Adrenal gland (tissue), 12 donors: ENCODE results near the gene MED25. TPM values are rescaled to one million over a fixed set of nuclear protein-coding genes. Genes with fewer than 3 reads are reported as not detected.

ENCODE experiments used
- DNase-seq, 7 donors: peaks; one replicate each; pipeline ENCODE4 v3.0.0-alpha.2; 2019 to 2020
- H3K27ac ChIP-seq, 5 donors: fragments of 200-600 bp; sonication (generic) in 4 of 5; 1 replicate in 3 of 5; 2 replicates in 2 of 5; pipeline versions ENCODE4 v1.5.1 to v1.8.0; 2016 to 2020; ENCODE audit warnings: mild to moderate bottlenecking in 1 of 5
- H3K27me3 ChIP-seq: fragments of 200-600 bp; 2 replicates; pipeline ENCODE4 v1.8.0; 2021
- H3K36me3 ChIP-seq, 2 donors: fragments of 200-600 bp; replicated peaks in 1 of 2; 1 replicate in 1 of 2; 2 replicates in 1 of 2; pipeline versions ENCODE4 v1.5.1 to v1.8.0; 2018 to 2022
- H3K4me1 ChIP-seq, 2 donors: fragments of 200-600 bp; replicated peaks in 1 of 2; 1 replicate in 1 of 2; 2 replicates in 1 of 2; pipeline versions ENCODE4 v1.5.1 to v1.8.0; 2018 to 2021
- H3K4me3 ChIP-seq, 4 donors: fragments of 200-600 bp; sonication (generic) in 3 of 4; one replicate each; pipeline ENCODE4 v1.5.1; 2016 to 2018
- H3K9me3 ChIP-seq, 3 donors: fragments of 200-600 bp; sonication (generic) in 1 of 3; replicated peaks in 1 of 3; 1 replicate in 2 of 3; 2 replicates in 1 of 3; pipeline versions ENCODE4 v1.5.1 to v1.8.0; 2016 to 2021
- CTCF ChIP-seq, 6 experiments: fragments of 450-650 bp in 4 of 6; fragments of 200-600 bp in 2 of 6; sonication (generic) in 1 of 6; IDR thresholded peaks; 1 replicate in 5 of 6; 2 replicates in 1 of 6; pipeline versions ENCODE4 v1.5.1 to v1.8.0; 2016 to 2021; ENCODE audit warnings: antibody characterized with exemption in 6 of 6, mild to moderate bottlenecking in 2 of 6, moderate library complexity in 1 of 6
- POLR2A ChIP-seq, 2 donors: fragments of 450-650 bp; IDR thresholded peaks; one replicate each; pipeline ENCODE4 v1.6.1; 2017; ENCODE audit warnings: antibody characterized with exemption in 2 of 2, mild to moderate bottlenecking in 2 of 2, moderate library complexity in 1 of 2
- WGBS, 4 donors: extraction: QIAGEN DNeasy Blood & Tissue Kit in 2 of 4; methylation state at CpG; one replicate each; pipeline versions ENCODE4 v1.1.5 to v1.1.7; 2013 to 2017; 5-methylcytosine and 5-hydroxymethylcytosine counted together
- intact Hi-C, 2 donors: fragments of 100-400 bp; cut with DNase I; formaldehyde crosslinking; loops; one replicate each; pipeline versions ENCODE4 v1.14.1 to v1.15.0; 2022 to 2023
- microRNA-seq, 3 donors: library from miRNA; unstranded; fragments of <30 nt; microRNA quantifications; one replicate each; pipeline ENCODE4, GENCODE V29; 2017 to 2020
- polyA plus RNA-seq, 3 donors: library from polyadenylated mRNA; stranded (reverse); fragments of 200-250 nt in 2 of 3; fragments of 350-450 nt in 1 of 3; fragmentation: Illumina TruSeq in 1 of 3; extraction: RNeasy Lipid Tissue Mini Kit (QIAGEN cat#74804) in 1 of 3; gene quantifications; one replicate each; pipeline ENCODE4 v1.2.3, GENCODE V29; 2013 to 2014
- small RNA-seq, 2 donors: library from RNA; depleted of rRNA; stranded (forward); fragments of <200 nt; gene quantifications; one replicate each; pipeline ENCODE3, GENCODE V24; 2016
- total RNA-seq, 9 donors: library from RNA; depleted of rRNA in 4 of 9; stranded (reverse); fragments of >200 nt in 4 of 9; fragments of 120-200 nt in 1 of 9; fragmentation: NEBNext Ultra II Directional in 1 of 9; extraction: Animal tissue kit (Norgen Biotek cat#: 25700) in 1 of 9; gene quantifications; one replicate each; pipeline versions ENCODE4 v1.1.0 to v1.2.4, GENCODE V29; 2013 to 2023
- donor health status: healthy with polysubstance abuse.
- donor health status: Bipolar disorder and iron deficiency.
- donor health status: DM: yes; HTN: yes; CAD: no.
- donor health status: DM: no; HTN: no; CAD: no.
- donor health status: DM: no; HTN: no; CAD: no.
- donor health status: DM: yes; HTN: yes; CAD: no.

Gene MED25
- total and polyA plus RNA-seq, 12 donors: 36.2 to 457 (median 107) TPM

GRCh38 chr19:49884109-49884508, 66.0 kb downstream of the MED25 start:
- H3K4me1 ChIP-seq: no peaks in the 10 kb centered on the region
- DNase-seq: peak in 2 of 7 donors; percentile 8 to 53
- intact Hi-C loops: no loop called here
- 92 to 100% (median 95%) methylated on average over 2 to 18 of the region's 18 CpGs for WGBS, 4 donors
- H3K27ac ChIP-seq: no peak overlapping the region
- H3K9me3 ChIP-seq: no peaks in the 10 kb centered on the region
- peaks cover 0 to 75% of the 10 kb centered on the region in 2 donors for H3K36me3 ChIP-seq
- no peaks in the 10 kb centered on the region for H3K27me3 ChIP-seq
- no peak for TF ChIP-seq POLR2A (IDR thresholded peaks at IDR 0.05)
- no peak for TF ChIP-seq CTCF (IDR thresholded peaks at IDR 0.05)
- H3K4me3 ChIP-seq: no peak overlapping the region

- no peaks in the 10 kb centered on the region for H3K9me3 ChIP-seq
- H3K27ac ChIP-seq: no peak overlapping the region
- WGBS, 4 donors: 91 to 96% (median 95%) methylated on average over 2 to 3 of the region's 3 CpGs
- no peak for DNase-seq
- intact Hi-C loops: no loop called here
- H3K27me3 ChIP-seq: no peaks in the 10 kb centered on the region
- peaks cover 0 to under 1% of the 10 kb centered on the region in 2 donors for H3K4me1 ChIP-seq
- no peak for TF ChIP-seq POLR2A (IDR thresholded peaks at IDR 0.05)
- TF ChIP-seq CTCF (IDR thresholded peaks at IDR 0.05): no peak
- H3K36me3 ChIP-seq: peaks cover 0 to 68% of the 10 kb centered on the region in 2 donors
- H3K4me3 ChIP-seq: no peak overlapping the region
Observed at GRCh38 chr19:49884760-49885159, 66.7 kb downstream of the MED25 start.

Small RNA genes within 50 kb of the gene (microRNA-seq; reads per million reads assigned to microRNA genes)
- gene MIR4749 (1.8 to 8.5 (median 5.7) reads per million in 3 donors), gene MIR6799 (0.45 to 2.3 (median 2.0) reads per million in 3 donors), gene MIR6800 (0.38 to 1.4 (median 0.89) reads per million in 3 donors)

Small RNA genes within 50 kb of the gene (small RNA-seq; reads per million reads assigned to genes)
- 0 to 0.08 reads per million in 2 donors for gene MIR4749
- 0 reads per million in 2 donors for gene MIR6799

Other genes with a start within 250 kb of the MED25 start
- gene NOSIP, start 237.7 kb upstream of the MED25 start, total RNA-seq: 10 to 100 TPM; 53.3 to 98.2 (median 63.8) TPM
- gene NOSIP, start 237.7 kb upstream of the MED25 start, polyA plus RNA-seq: 100 to 1,000 TPM in 2 of 3 donors, 10 to 100 TPM in 1; 35.0 to 159 (median 145) TPM
- 1 to 10 TPM in 2 of 9 donors, under 1 TPM in 5, not detected in 2; 0.28 to 1.2 (median 0.87) TPM for gene PRRG2, start 237.0 kb upstream of the MED25 start, total RNA-seq
- 1 to 10 TPM in 1 of 3 donors, under 1 TPM in 2; 0.33 to 1.2 (median 0.71) TPM for gene PRRG2, start 237.0 kb upstream of the MED25 start, polyA plus RNA-seq
- gene PRR12, start 227.1 kb upstream of the MED25 start, total RNA-seq: 10 to 100 TPM in 8 of 9 donors, 1 to 10 TPM in 1; 2.9 to 39.3 (median 17.6) TPM
- gene PRR12, start 227.1 kb upstream of the MED25 start, polyA plus RNA-seq: 10 to 100 TPM in 1 of 3 donors, 1 to 10 TPM in 2; 4.2 to 49.8 (median 9.5) TPM
- gene RRAS, start 178.1 kb upstream of the MED25 start, total RNA-seq: 10 to 100 TPM in 8 of 9 donors, 1 to 10 TPM in 1; 6.8 to 77.9 (median 37.4) TPM
- gene RRAS, start 178.1 kb upstream of the MED25 start, polyA plus RNA-seq: 100 to 1,000 TPM in 2 of 3 donors, 10 to 100 TPM in 1; 21.9 to 180 (median 167) TPM
- gene SCAF1, start 176.1 kb upstream of the MED25 start, total RNA-seq: 10 to 100 TPM in 8 of 9 donors, 1 to 10 TPM in 1; 4.2 to 81.3 (median 45.8) TPM
- gene SCAF1, start 176.1 kb upstream of the MED25 start, polyA plus RNA-seq: 10 to 100 TPM in 2 of 3 donors, 1 to 10 TPM in 1; 7.9 to 67.7 (median 27.1) TPM
- gene IRF3, start 152.4 kb upstream of the MED25 start, total RNA-seq: 100 to 1,000 TPM in 2 of 9 donors, 10 to 100 TPM in 7; 33.7 to 108 (median 64.1) TPM
- 100 to 1,000 TPM in 2 of 3 donors, 10 to 100 TPM in 1; 23.2 to 328 (median 159) TPM for gene IRF3, start 152.4 kb upstream of the MED25 start, polyA plus RNA-seq
- gene BCL2L12, start 152.4 kb upstream of the MED25 start, total RNA-seq: 10 to 100 TPM in 4 of 9 donors, 1 to 10 TPM in 5; 3.3 to 16.3 (median 9.7) TPM
- 10 to 100 TPM in 2 of 3 donors, 1 to 10 TPM in 1; 3.5 to 15.4 (median 13.9) TPM for gene BCL2L12, start 152.4 kb upstream of the MED25 start, polyA plus RNA-seq
- 100 to 1,000 TPM in 8 of 9 donors, 10 to 100 TPM in 1; 80.4 to 262 (median 160) TPM for gene PRMT1, start 141.0 kb upstream of the MED25 start, total RNA-seq
- 100 to 1,000 TPM; 158 to 198 (median 179) TPM for gene PRMT1, start 141.0 kb upstream of the MED25 start, polyA plus RNA-seq
- 1 to 10 TPM in 1 of 9 donors, under 1 TPM in 8; 0.18 to 1.2 (median 0.55) TPM for gene ADM5, start 128.7 kb upstream of the MED25 start, total RNA-seq
- gene ADM5, start 128.7 kb upstream of the MED25 start, polyA plus RNA-seq: 1 to 10 TPM in 2 of 3 donors, not detected in 1; 1.9 to 2.0 TPM
- gene CPT1C, start 127.2 kb upstream of the MED25 start, total RNA-seq: 1 to 10 TPM in 8 of 9 donors, not detected in 1; 2.4 to 9.4 (median 4.6) TPM
- 10 to 100 TPM in 2 of 3 donors, 1 to 10 TPM in 1; 5.8 to 55.7 (median 14.1) TPM for gene CPT1C, start 127.2 kb upstream of the MED25 start, polyA plus RNA-seq
- under 1 TPM in 5 of 9 donors, not detected in 4; 0.11 to 0.47 (median 0.29) TPM for gene TSKS, start 55.0 kb upstream of the MED25 start, total RNA-seq
- gene TSKS, start 55.0 kb upstream of the MED25 start, polyA plus RNA-seq: 1 to 10 TPM in 1 of 3 donors, under 1 TPM in 1, not detected in 1; 0.94 to 1.7 TPM
- gene AP2A1, start 51.3 kb upstream of the MED25 start, total RNA-seq: 100 to 1,000 TPM in 8 of 9 donors, 10 to 100 TPM in 1; 59.8 to 455 (median 262) TPM
- gene AP2A1, start 51.3 kb upstream of the MED25 start, polyA plus RNA-seq: 100 to 1,000 TPM in 1 of 3 donors, 10 to 100 TPM in 2; 71.5 to 131 (median 90.3) TPM
- 10 to 100 TPM; 22.0 to 72.5 (median 45.3) TPM for gene FUZ, start 5.0 kb upstream of the MED25 start, total RNA-seq
- gene FUZ, start 5.0 kb upstream of the MED25 start, polyA plus RNA-seq: 10 to 100 TPM in 2 of 3 donors, 1 to 10 TPM in 1; 7.6 to 62.0 (median 47.7) TPM
- gene PTOV1, start 32.9 kb downstream of the MED25 start, total RNA-seq: 100 to 1,000 TPM; 163 to 568 (median 257) TPM
- gene PTOV1, start 32.9 kb downstream of the MED25 start, polyA plus RNA-seq: 100 to 1,000 TPM in 2 of 3 donors, 10 to 100 TPM in 1; 78.7 to 620 (median 409) TPM
- 100 to 1,000 TPM in 4 of 9 donors, 10 to 100 TPM in 5; 49.3 to 199 (median 97.7) TPM for gene PNKP, start 49.3 kb downstream of the MED25 start, total RNA-seq
- 100 to 1,000 TPM in 2 of 3 donors, 10 to 100 TPM in 1; 40.7 to 344 (median 202) TPM for gene PNKP, start 49.3 kb downstream of the MED25 start, polyA plus RNA-seq
- 10 to 100 TPM; 19.8 to 70.3 (median 36.5) TPM for gene AKT1S1, start 59.1 kb downstream of the MED25 start, total RNA-seq
- 10 to 100 TPM; 66.0 to 89.6 (median 75.8) TPM for gene AKT1S1, start 59.1 kb downstream of the MED25 start, polyA plus RNA-seq
- gene TBC1D17, start 59.4 kb downstream of the MED25 start, total RNA-seq: 100 to 1,000 TPM in 1 of 9 donors, 10 to 100 TPM in 7, 1 to 10 TPM in 1; 5.8 to 103 (median 51.3) TPM
- gene TBC1D17, start 59.4 kb downstream of the MED25 start, polyA plus RNA-seq: 100 to 1,000 TPM in 2 of 3 donors, 10 to 100 TPM in 1; 22.4 to 198 (median 113) TPM
- gene IL4I1, start 78.6 kb downstream of the MED25 start, total RNA-seq: 1 to 10 TPM in 5 of 9 donors, under 1 TPM in 4; 0.18 to 2.1 (median 1.1) TPM
- gene IL4I1, start 78.6 kb downstream of the MED25 start, polyA plus RNA-seq: 1 to 10 TPM in 2 of 3 donors, under 1 TPM in 1; 0.33 to 3.2 (median 2.1) TPM
- 100 to 1,000 TPM in 1 of 9 donors, 10 to 100 TPM in 8; 14.3 to 103 (median 40.3) TPM for gene ATF5, start 110.9 kb downstream of the MED25 start, total RNA-seq
- 100 to 1,000 TPM in 1 of 3 donors, 10 to 100 TPM in 2; 67.3 to 114 (median 95.7) TPM for gene ATF5, start 110.9 kb downstream of the MED25 start, polyA plus RNA-seq
- gene NUP62, start 111.2 kb downstream of the MED25 start, total RNA-seq: 10 to 100 TPM; 29.3 to 71.8 (median 55.9) TPM
- gene NUP62, start 111.2 kb downstream of the MED25 start, polyA plus RNA-seq: 10 to 100 TPM; 26.4 to 47.8 (median 31.9) TPM
- 100 to 1,000 TPM in 3 of 9 donors, 10 to 100 TPM in 6; 11.7 to 180 (median 54.0) TPM for gene SIGLEC11, start 142.9 kb downstream of the MED25 start, total RNA-seq
- gene SIGLEC11, start 142.9 kb downstream of the MED25 start, polyA plus RNA-seq: 10 to 100 TPM; 11.2 to 27.6 (median 20.9) TPM
- 10 to 100 TPM; 28.1 to 60.3 (median 48.1) TPM for gene VRK3, start 207.1 kb downstream of the MED25 start, total RNA-seq
- 10 to 100 TPM; 12.1 to 47.2 (median 26.5) TPM for gene VRK3, start 207.1 kb downstream of the MED25 start, polyA plus RNA-seq
- gene ZNF473, start 207.7 kb downstream of the MED25 start, total RNA-seq: 10 to 100 TPM in 2 of 9 donors, 1 to 10 TPM in 7; 6.0 to 10.7 (median 9.1) TPM
- gene ZNF473, start 207.7 kb downstream of the MED25 start, polyA plus RNA-seq: 10 to 100 TPM in 1 of 3 donors, 1 to 10 TPM in 2; 2.7 to 13.2 (median 3.0) TPM